ENCODE measurements around the gene SOX13.

DNA sequence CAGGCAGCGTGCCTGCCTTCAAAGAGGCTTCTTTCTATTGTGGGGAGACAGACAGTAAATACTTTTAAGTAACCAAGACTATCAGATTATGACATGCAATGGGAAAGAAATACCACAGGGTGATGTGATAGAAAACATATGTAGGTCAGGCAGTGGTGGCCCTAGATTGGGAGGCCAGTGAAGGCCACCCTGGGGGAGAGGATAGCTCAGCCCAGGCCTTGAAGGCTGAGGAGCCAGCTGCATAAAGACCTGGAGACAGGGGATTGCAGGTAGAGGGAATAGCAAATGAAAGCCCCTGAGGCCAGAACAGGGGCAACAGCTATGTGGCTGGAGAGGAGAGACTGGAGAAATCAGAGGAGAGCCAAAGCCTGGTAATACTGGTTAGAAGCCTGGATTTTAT lies 4.0 kb downstream of the SOX13 start:
- TF ChIP-seq, protein P1, sequence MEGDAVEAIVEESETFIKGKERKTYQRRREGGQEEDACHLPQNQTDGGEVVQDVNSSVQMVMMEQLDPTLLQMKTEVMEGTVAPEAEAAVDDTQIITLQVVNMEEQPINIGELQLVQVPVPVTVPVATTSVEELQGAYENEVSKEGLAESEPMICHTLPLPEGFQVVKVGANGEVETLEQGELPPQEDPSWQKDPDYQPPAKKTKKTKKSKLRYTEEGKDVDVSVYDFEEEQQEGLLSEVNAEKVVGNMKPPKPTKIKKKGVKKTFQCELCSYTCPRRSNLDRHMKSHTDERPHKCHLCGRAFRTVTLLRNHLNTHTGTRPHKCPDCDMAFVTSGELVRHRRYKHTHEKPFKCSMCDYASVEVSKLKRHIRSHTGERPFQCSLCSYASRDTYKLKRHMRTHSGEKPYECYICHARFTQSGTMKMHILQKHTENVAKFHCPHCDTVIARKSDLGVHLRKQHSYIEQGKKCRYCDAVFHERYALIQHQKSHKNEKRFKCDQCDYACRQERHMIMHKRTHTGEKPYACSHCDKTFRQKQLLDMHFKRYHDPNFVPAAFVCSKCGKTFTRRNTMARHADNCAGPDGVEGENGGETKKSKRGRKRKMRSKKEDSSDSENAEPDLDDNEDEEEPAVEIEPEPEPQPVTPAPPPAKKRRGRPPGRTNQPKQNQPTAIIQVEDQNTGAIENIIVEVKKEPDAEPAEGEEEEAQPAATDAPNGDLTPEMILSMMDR (IDR thresholded peaks at IDR 0.05) = no peak
- TF ChIP-seq POLR2A (IDR thresholded peaks at IDR 0.05) = no peak

Measured in uterus (tissue), 2 donors.